ENCODE results near the gene CDK5. TPM values are rescaled to one million over a fixed set of nuclear protein-coding genes. Genes with fewer than 3 reads are reported as not detected.

The CDK5 gene
- total and polyA plus RNA-seq, 2 of the 13 experiments (the other 11 are each of a cell fraction or from before 2014, with no cell fraction given), result 16.4 to 21.3 TPM

- TF ChIP-seq THAP9 (CRISPR knock-in tag; IDR thresholded peaks at IDR 0.05; ENCODE audit: borderline replicate concordance) (peak; percentile 56; the same call in 1 of the 2 replicates), ZFAT (CRISPR knock-in tag; conservative IDR thresholded peaks at IDR 0.05) (no peak), SMARCC2 (IDR thresholded peaks at IDR 0.05) (no peak), SOX13 (IDR thresholded peaks at IDR 0.05) (no peak), SOX13 (CRISPR knock-in tag; conservative IDR thresholded peaks at IDR 0.05 in 1 of 2, IDR thresholded peaks at IDR 0.05 in 1 of 2) (no peak), TBX3 (IDR thresholded peaks at IDR 0.05; ENCODE audit: borderline replicate concordance) (no peak), ARID5B (CRISPR knock-in tag; IDR thresholded peaks at IDR 0.05) (peak; percentile 40; the same call in 1 of the 2 replicates), ERF (CRISPR knock-in tag; IDR thresholded peaks at IDR 0.05) (peak; percentile 68), MLXIP (CRISPR knock-in tag; IDR thresholded peaks at IDR 0.05; ENCODE audit: borderline replicate concordance) (no peak), ZNF709 (CRISPR knock-in tag; IDR thresholded peaks at IDR 0.05) (0 out of 2 replicates have a peak, but pooled peaks have one; percentile 23)
- TF ChIP-seq, protein P1, sequence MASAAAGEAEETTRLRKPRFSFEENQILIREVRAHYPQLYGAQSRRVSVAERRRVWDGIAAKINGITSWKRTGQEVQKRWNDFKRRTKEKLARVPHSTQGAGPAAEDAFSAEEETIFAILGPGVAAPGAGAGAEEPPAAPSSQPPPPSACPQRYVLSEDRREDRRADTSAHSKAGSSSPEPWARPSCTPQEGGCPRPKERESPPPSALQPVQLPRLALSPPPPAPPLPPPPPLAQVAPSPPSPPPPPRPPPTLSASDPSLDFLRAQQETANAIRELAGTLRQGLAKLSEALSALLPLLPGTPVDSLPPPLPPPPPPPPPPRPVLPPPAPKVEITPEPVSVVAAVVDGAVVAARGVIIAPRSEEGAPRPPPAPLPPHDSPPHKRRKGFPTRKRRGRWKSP (CRISPR knock-in tag; IDR thresholded peaks at IDR 0.05), result peak; percentile 68; the same call in 1 of the 2 replicates
- TF ChIP-seq, protein P2, sequence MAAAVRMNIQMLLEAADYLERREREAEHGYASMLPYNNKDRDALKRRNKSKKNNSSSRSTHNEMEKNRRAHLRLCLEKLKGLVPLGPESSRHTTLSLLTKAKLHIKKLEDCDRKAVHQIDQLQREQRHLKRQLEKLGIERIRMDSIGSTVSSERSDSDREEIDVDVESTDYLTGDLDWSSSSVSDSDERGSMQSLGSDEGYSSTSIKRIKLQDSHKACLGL (CRISPR knock-in tag; IDR thresholded peaks at IDR 0.05), result peak; percentile 12; the same call in 1 of the 2 replicates
- TF ChIP-seq, protein P3, sequence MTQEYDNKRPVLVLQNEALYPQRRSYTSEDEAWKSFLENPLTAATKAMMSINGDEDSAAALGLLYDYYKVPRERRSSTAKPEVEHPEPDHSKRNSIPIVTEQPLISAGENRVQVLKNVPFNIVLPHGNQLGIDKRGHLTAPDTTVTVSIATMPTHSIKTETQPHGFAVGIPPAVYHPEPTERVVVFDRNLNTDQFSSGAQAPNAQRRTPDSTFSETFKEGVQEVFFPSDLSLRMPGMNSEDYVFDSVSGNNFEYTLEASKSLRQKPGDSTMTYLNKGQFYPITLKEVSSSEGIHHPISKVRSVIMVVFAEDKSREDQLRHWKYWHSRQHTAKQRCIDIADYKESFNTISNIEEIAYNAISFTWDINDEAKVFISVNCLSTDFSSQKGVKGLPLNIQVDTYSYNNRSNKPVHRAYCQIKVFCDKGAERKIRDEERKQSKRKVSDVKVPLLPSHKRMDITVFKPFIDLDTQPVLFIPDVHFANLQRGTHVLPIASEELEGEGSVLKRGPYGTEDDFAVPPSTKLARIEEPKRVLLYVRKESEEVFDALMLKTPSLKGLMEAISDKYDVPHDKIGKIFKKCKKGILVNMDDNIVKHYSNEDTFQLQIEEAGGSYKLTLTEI (CRISPR knock-in tag; conservative IDR thresholded peaks at IDR 0.05), result no peak
Measured at GRCh38 chr7:151057989-151058780, 488 bp upstream of the CDK5 start (continued).

All from HepG2 (cell line).